KMS-11 (cell line): ENCODE measurements around the gene FKRP.

Source experiments
- H2AFZ ChIP-seq: fragments of 200-600 bp; sonication (generic); 2 replicates; pipeline ENCODE4 v1.6.1; 2016; ENCODE audit warnings: antibody characterized with exemption, mixed run types, low read depth
- H3K27ac ChIP-seq: fragments of 200-600 bp; sonication (generic); 2 replicates; pipeline ENCODE4 v1.6.1; 2016; ENCODE audit warnings: mild to moderate bottlenecking, mixed run types
- H3K27me3 ChIP-seq: fragments of 200-600 bp; sonication (generic); 2 replicates; pipeline ENCODE4 v1.6.1; 2017; ENCODE audit warnings: mild to moderate bottlenecking, low read depth, mixed run types, moderate library complexity; ENCODE audit not compliant: insufficient read depth
- H3K36me3 ChIP-seq: fragments of 200-600 bp; sonication (generic); 2 replicates; pipeline ENCODE4 v1.6.1; 2017; ENCODE audit warnings: mild to moderate bottlenecking, mixed run types; ENCODE audit not compliant: insufficient read depth
- H3K4me1 ChIP-seq: fragments of 200-600 bp; sonication (generic); 2 replicates; pipeline ENCODE4 v1.6.1; 2016; ENCODE audit warnings: mild to moderate bottlenecking, low read depth, mixed run types; ENCODE audit not compliant: poor library complexity, severe bottlenecking
- H3K4me2 ChIP-seq: fragments of 200-600 bp; sonication (generic); 2 replicates; pipeline ENCODE4 v1.7.0; 2016; ENCODE audit warnings: mild to moderate bottlenecking, mixed run types
- H3K4me3 ChIP-seq: fragments of 200-600 bp; sonication (generic); IDR thresholded peaks from 2 replicates; pipeline ENCODE4 v1.6.1; 2017; ENCODE audit warnings: low read depth, low read length, mixed read lengths; ENCODE audit not compliant: insufficient read depth
- H3K79me2 ChIP-seq: fragments of 200-600 bp; sonication (generic); 2 replicates; pipeline ENCODE4 v1.6.1; 2016; ENCODE audit warnings: low read depth, mixed run types; ENCODE audit not compliant: insufficient read depth
- H3K9ac ChIP-seq: fragments of 200-600 bp; sonication (generic); 2 replicates; pipeline ENCODE4 v1.6.1; 2016; ENCODE audit warnings: mild to moderate bottlenecking, mixed run types
- H4K20me1 ChIP-seq: fragments of 200-600 bp; sonication (generic); 2 replicates; pipeline ENCODE4 v1.6.1; 2016; ENCODE audit warnings: mild to moderate bottlenecking, mixed run types; ENCODE audit not compliant: insufficient read depth
- TF ChIP-seq, protein P1 (sequence below): fragments of 200-600 bp; sonication (generic); conservative IDR thresholded peaks from 2 replicates; pipeline ENCODE4 v1.6.1; 2017; ENCODE audit warnings: low read depth, mild to moderate bottlenecking, antibody characterized with exemption, low read length, moderate library complexity, mixed read lengths

The FKRP gene

GRCh38 chr19:46722004-46722380 is 23.9 kb upstream of the FKRP start:
- no peaks in the 10 kb centered on the region for H4K20me1 ChIP-seq
- no peaks in the 10 kb centered on the region for H3K27me3 ChIP-seq
- no peak overlapping the region for H3K4me3 ChIP-seq
- H3K4me1 ChIP-seq, result peaks cover 27% of the 10 kb centered on the region
- no peaks in the 10 kb centered on the region for H3K79me2 ChIP-seq
- no peak overlapping the region for H3K9ac ChIP-seq
- peaks cover 3% of the 10 kb centered on the region; the same call in 1 of the 2 replicates for H3K36me3 ChIP-seq
- no peak overlapping the region for H3K27ac ChIP-seq
- H3K4me2 ChIP-seq, result no peak overlapping the region
- no peak overlapping the region for H2AFZ ChIP-seq
- TF ChIP-seq, protein P1, sequence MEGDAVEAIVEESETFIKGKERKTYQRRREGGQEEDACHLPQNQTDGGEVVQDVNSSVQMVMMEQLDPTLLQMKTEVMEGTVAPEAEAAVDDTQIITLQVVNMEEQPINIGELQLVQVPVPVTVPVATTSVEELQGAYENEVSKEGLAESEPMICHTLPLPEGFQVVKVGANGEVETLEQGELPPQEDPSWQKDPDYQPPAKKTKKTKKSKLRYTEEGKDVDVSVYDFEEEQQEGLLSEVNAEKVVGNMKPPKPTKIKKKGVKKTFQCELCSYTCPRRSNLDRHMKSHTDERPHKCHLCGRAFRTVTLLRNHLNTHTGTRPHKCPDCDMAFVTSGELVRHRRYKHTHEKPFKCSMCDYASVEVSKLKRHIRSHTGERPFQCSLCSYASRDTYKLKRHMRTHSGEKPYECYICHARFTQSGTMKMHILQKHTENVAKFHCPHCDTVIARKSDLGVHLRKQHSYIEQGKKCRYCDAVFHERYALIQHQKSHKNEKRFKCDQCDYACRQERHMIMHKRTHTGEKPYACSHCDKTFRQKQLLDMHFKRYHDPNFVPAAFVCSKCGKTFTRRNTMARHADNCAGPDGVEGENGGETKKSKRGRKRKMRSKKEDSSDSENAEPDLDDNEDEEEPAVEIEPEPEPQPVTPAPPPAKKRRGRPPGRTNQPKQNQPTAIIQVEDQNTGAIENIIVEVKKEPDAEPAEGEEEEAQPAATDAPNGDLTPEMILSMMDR, result no peak

GRCh38 chr19:46722421-46723022 is 23.3 kb upstream of the FKRP start:
- Histone ChIP-seq H3K4me2 (no peak overlapping the region), H3K4me3 (no peak overlapping the region), H3K27me3 (no peaks in the 10 kb centered on the region), H3K27ac (no peak overlapping the region), H3K4me1 (peaks cover 27% of the 10 kb centered on the region), H3K9ac (no peak overlapping the region), H3K36me3 (peaks cover 3% of the 10 kb centered on the region; the same call in 1 of the 2 replicates), H4K20me1 (no peaks in the 10 kb centered on the region), H3K79me2 (no peaks in the 10 kb centered on the region), H2AFZ (no peak overlapping the region)
- TF ChIP-seq, protein P1, result no peak

- no peaks in the 10 kb centered on the region for H4K20me1 ChIP-seq
- no peak overlapping the region for H2AFZ ChIP-seq
- no peaks in the 10 kb centered on the region for H3K79me2 ChIP-seq
- no peak overlapping the region for H3K9ac ChIP-seq
- no peak overlapping the region for H3K4me3 ChIP-seq
- peaks cover 3% of the 10 kb centered on the region; the same call in 1 of the 2 replicates for H3K36me3 ChIP-seq
- TF ChIP-seq, protein P1, result no peak
- no peak overlapping the region for H3K4me2 ChIP-seq
- H3K27ac ChIP-seq, result no peak overlapping the region; the same call in 1 of the 2 replicates
- no peaks in the 10 kb centered on the region for H3K27me3 ChIP-seq
- H3K4me1 ChIP-seq, result peaks cover 23% of the 10 kb centered on the region
These were observed 22.8 kb upstream of the FKRP start for GRCh38 chr19:46723023-46723461.

- H4K20me1 ChIP-seq, result no peaks in the 10 kb centered on the region
These were observed 22.4 kb upstream of the FKRP start for GRCh38 chr19:46723471-46723870.

More at GRCh38 chr19:46723471-46723870, 22.4 kb upstream of the FKRP start:
- Histone ChIP-seq H3K4me3 (no peak overlapping the region), H3K4me2 (no peak overlapping the region), H3K4me1 (peaks cover 18% of the 10 kb centered on the region), H2AFZ (no peak overlapping the region), H3K27me3 (no peaks in the 10 kb centered on the region), H3K9ac (no peak overlapping the region), H3K36me3 (peaks cover 3% of the 10 kb centered on the region; the same call in 1 of the 2 replicates), H3K27ac (no peak overlapping the region; the same call in 1 of the 2 replicates), H3K79me2 (no peaks in the 10 kb centered on the region)
- TF ChIP-seq, protein P1, result no peak
